K562 (cell line): Measurements from ENCODE around the gene CARF. TPM values are rescaled to one million over a fixed set of nuclear protein-coding genes. Genes with fewer than 3 reads are reported as not detected.

Experiments used
- AFF4 ChIP-seq: sonication (generic); formaldehyde crosslinking; IDR thresholded peaks from 2 replicates; pipeline ENCODE4 v1.8.0; 2023; ENCODE audit warnings: mild to moderate bottlenecking, missing genetic modification reagents
- BACH1 ChIP-seq: fragments of 200-800 bp; sonication (Bioruptor generic); IDR thresholded peaks from 2 replicates; pipeline ENCODE4 v1.6.1; 2016; ENCODE audit warnings: missing genetic modification characterization, missing compliant biosample characterization
- BCL6 ChIP-seq: fragments of 250-450 bp; sonication (Bioruptor Pico); IDR thresholded peaks from 2 replicates; pipeline ENCODE4 v1.4.0; 2020
- CREB3L1 ChIP-seq: fragments of 450-650 bp; IDR thresholded peaks from 2 replicates; pipeline ENCODE4 v1.6.1; 2014; ENCODE audit warnings: low read depth, mild to moderate bottlenecking, moderate library complexity, borderline replicate concordance
- DPF2 ChIP-seq: fragments of 450-650 bp; IDR thresholded peaks from 2 replicates; pipeline ENCODE4 v1.6.1; 2016
- ESRRA ChIP-seq: fragments of 450-650 bp; IDR thresholded peaks from 2 replicates; pipeline ENCODE4 v1.6.1; 2014; ENCODE audit warnings: low read depth, mild to moderate bottlenecking, moderate library complexity, borderline replicate concordance
- ETV1 ChIP-seq: fragments of 450-650 bp; conservative IDR thresholded peaks from 2 replicates; pipeline ENCODE4 v1.6.1; 2016; ENCODE audit warnings: missing genetic modification characterization, control low read depth, low read depth, missing compliant biosample characterization
- FOXA3 ChIP-seq, 2 experiments: fragments of 450-650 bp in 1 of 2; sonication (generic) in 1 of 2; formaldehyde crosslinking; IDR thresholded peaks in 1 of 2; conservative IDR thresholded peaks in 1 of 2; 2 replicates each; pipeline versions ENCODE4 v1.4.0 to v1.8.0; 2020 to 2022; ENCODE audit warnings: mild to moderate bottlenecking in 2 of 2, missing genetic modification reagents in 1 of 2
- HDAC1 ChIP-seq, 2 experiments: fragments of 450-650 bp; IDR thresholded peaks; 2 replicates each; pipeline ENCODE4 v1.6.1; 2016 to 2017; ENCODE audit warnings: inconsistent platforms in 1 of 2, mild to moderate bottlenecking in 1 of 2, moderate library complexity in 1 of 2
- MYC ChIP-seq, 2 experiments: fragments of 250-450 bp in 1 of 2; sonication (Bioruptor Pico) in 1 of 2; IDR thresholded peaks; 2 replicates each; pipeline versions ENCODE4 v1.5.1 to v1.6.1; 2012 to 2021; ENCODE audit warnings: low read depth in 2 of 2, borderline replicate concordance in 1 of 2, improper control_type of control experiment in 1 of 2, low read length in 1 of 2, mild to moderate bottlenecking in 1 of 2, moderate library complexity in 1 of 2
- NRF1 ChIP-seq, 2 experiments: fragments of 450-650 bp; IDR thresholded peaks in 1 of 2; conservative IDR thresholded peaks in 1 of 2; 2 replicates each; pipeline ENCODE4 v1.6.1; 2014; ENCODE audit warnings: mild to moderate bottlenecking in 2 of 2
- POLR2AphosphoS5 ChIP-seq: IDR thresholded peaks from 2 replicates; pipeline ENCODE4 v1.6.1; 2011; ENCODE audit warnings: mild to moderate bottlenecking, low read depth, low read length, moderate library complexity; ENCODE audit not compliant: control insufficient read depth, insufficient read depth
- RBBP5 ChIP-seq: fragments of 200-600 bp; sonication (generic); IDR thresholded peaks from 2 replicates; pipeline ENCODE4 v1.6.1; 2012; ENCODE audit warnings: borderline replicate concordance, mild to moderate bottlenecking, low read length, control low read depth, inconsistent platforms; ENCODE audit not compliant: insufficient read depth, poor library complexity, severe bottlenecking
- SMARCC2 ChIP-seq: fragments of 450-650 bp; IDR thresholded peaks from 2 replicates; pipeline ENCODE4 v1.6.1; 2017; ENCODE audit warnings: antibody characterized with exemption, moderate library complexity, mild to moderate bottlenecking, low read depth
- polyA plus RNA-seq, 8 experiments: library from polyadenylated mRNA; depleted of rRNA in 4 of 8; stranded (reverse) in 5 of 8; unstranded in 3 of 8; fragments of >200 nt; fragmentation: Nextera tagmentation in 2 of 8; fragmentation: Illumina TruSeq in 1 of 8; extraction: Ambion mirVana in 2 of 8; extraction: Trizol in 1 of 8; gene quantifications; 2 replicates each; pipeline versions ENCODE4 v1.2.1 to v1.2.3, GENCODE V29; 2011 to 2014; ENCODE audit warnings: inconsistent platforms in 1 of 8, missing spikeins in 1 of 8
- total RNA-seq, 7 experiments: library from RNA; depleted of rRNA in 6 of 7; stranded (reverse); fragments of >200 nt in 6 of 7; fragmentation: Illumina TruSeq in 2 of 7; extraction: Trizol in 2 of 7; gene quantifications; 2 replicates each; pipeline versions ENCODE4 v1.2.1 to v1.2.3, GENCODE V29; 2011 to 2021; ENCODE audit warnings: low replicate concordance in 1 of 7
- TF ChIP-seq, protein P1 (sequence below), 2 experiments: IDR thresholded peaks; 2 replicates each; pipeline ENCODE4 v1.6.1; 2012; ENCODE audit warnings: improper control_type of control experiment in 2 of 2, low read depth in 2 of 2, low read length in 2 of 2, borderline replicate concordance in 1 of 2
- TF ChIP-seq, protein P2 (sequence below): fragments of 250-450 bp; sonication (Bioruptor Pico); IDR thresholded peaks from 2 replicates; pipeline ENCODE4 v1.8.0; 2021; ENCODE audit warnings: borderline replicate concordance, mild to moderate bottlenecking, moderate library complexity; ENCODE audit not compliant: poor library complexity, severe bottlenecking

Gene CARF
- total and polyA plus RNA-seq, 9 of the 15 experiments (the other 6 are each of a cell fraction or from before 2014, with no cell fraction given): 0.31 to 4.2 (median 1.2) TPM

GRCh38 chr2:202911512-202912341 lies at the start of gene CARF, which contains the start of gene WDR12 (continued):
- TF ChIP-seq POLR2AphosphoS5 (peak; percentile 52; the same call in 1 of the 2 replicates), BACH1 (tag) (no peak), NRF1 (conservative IDR thresholded peaks at IDR 0.05 in 1 of 2, IDR thresholded peaks at IDR 0.05 in 1 of 2) (peak; percentile 91 to 93), MYC (IDR thresholded peaks at IDR 0.05; ENCODE audit: low read depth, low read length) (peak; percentile 97), MYC (CRISPR knock-in tag; IDR thresholded peaks at IDR 0.05; ENCODE audit: borderline replicate concordance, low read depth) (peak; percentile 85; the same call in 1 of the 2 replicates), DPF2 (peak; percentile 25; the same call in 1 of the 2 replicates), FOXA3 (CRISPR knock-in tag; conservative IDR thresholded peaks at IDR 0.05 in 1 of 2, IDR thresholded peaks at IDR 0.05 in 1 of 2) (no peak), HDAC1 (IDR thresholded peaks at IDR 0.05) (peak in 1 of 2 experiments; percentile 94; a peak in 2 of 4 replicates), AFF4 (CRISPR knock-in tag) (0 out of 2 replicates have a peak, but pooled peaks have one; percentile 67), RBBP5 (peak; percentile 41), ESRRA (peak; percentile 9; the same call in 1 of the 2 replicates), CREB3L1 (peak; percentile 83), BCL6 (CRISPR knock-in tag) (no peak), ETV1 (tag) (peak; percentile 18; the same call in 1 of the 2 replicates), SMARCC2 (no peak)
- TF ChIP-seq, protein P1, sequence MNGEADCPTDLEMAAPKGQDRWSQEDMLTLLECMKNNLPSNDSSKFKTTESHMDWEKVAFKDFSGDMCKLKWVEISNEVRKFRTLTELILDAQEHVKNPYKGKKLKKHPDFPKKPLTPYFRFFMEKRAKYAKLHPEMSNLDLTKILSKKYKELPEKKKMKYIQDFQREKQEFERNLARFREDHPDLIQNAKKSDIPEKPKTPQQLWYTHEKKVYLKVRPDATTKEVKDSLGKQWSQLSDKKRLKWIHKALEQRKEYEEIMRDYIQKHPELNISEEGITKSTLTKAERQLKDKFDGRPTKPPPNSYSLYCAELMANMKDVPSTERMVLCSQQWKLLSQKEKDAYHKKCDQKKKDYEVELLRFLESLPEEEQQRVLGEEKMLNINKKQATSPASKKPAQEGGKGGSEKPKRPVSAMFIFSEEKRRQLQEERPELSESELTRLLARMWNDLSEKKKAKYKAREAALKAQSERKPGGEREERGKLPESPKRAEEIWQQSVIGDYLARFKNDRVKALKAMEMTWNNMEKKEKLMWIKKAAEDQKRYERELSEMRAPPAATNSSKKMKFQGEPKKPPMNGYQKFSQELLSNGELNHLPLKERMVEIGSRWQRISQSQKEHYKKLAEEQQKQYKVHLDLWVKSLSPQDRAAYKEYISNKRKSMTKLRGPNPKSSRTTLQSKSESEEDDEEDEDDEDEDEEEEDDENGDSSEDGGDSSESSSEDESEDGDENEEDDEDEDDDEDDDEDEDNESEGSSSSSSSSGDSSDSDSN (IDR thresholded peaks at IDR 0.05; ENCODE audit: borderline replicate concordance in 1 of 2, low read depth in 2 of 2, low read length in 2 of 2): 0 out of 4 replicates have a peak, but pooled peaks of 1 of the 2 experiments have one; percentile 28
- TF ChIP-seq, protein P2, sequence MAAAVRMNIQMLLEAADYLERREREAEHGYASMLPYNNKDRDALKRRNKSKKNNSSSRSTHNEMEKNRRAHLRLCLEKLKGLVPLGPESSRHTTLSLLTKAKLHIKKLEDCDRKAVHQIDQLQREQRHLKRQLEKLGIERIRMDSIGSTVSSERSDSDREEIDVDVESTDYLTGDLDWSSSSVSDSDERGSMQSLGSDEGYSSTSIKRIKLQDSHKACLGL (CRISPR knock-in tag): peak; percentile 69
